ENCODE measurements around the gene ELMO1. TPM values are rescaled to one million over a fixed set of nuclear protein-coding genes. Genes with fewer than 3 reads are reported as not detected.

ELMO1 gene
- total and polyA plus RNA-seq, 10 of the 15 experiments (the other 5 are each of a cell fraction or from before 2014, with no cell fraction given): 22.6 to 85.9 (median 56.6) TPM

DNA sequence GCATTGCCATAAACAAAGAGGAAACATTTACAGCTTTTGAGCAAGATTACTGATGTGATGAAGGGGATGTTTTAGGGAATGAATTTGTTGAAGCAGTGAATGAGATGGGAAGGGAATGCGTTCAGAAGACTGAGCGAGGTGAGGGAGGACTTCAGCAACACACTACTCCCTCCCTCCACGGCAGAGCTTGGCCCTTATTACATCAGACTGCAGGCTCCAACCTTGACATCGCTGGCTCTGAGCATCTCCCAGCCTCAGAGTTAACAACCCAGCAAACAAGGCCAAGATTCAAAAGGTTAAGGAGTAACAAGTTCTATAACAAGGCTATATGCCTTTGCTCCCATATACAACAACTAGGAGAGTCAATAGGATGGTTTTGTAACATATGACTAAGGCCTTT is 164.4 kb downstream of the ELMO1 start:
- 0 out of 2 replicates have a peak, but pooled peaks cover 3% of the 10 kb centered on the region for H4K20me1 ChIP-seq (ENCODE audit: control insufficient read depth, insufficient read depth)
- H2AFZ ChIP-seq (ENCODE audit: control insufficient read depth, low read depth, low read length): no peak overlapping the region
- POLR2A ChIA-PET: no interaction called here
- SMC1A ChIA-PET (ENCODE audit: uncharacterized antibody, unreplicated experiment): interaction anchor here (0.8 to 10.7 kb wide), 19 partner anchors 12 to 224 kb away, joined by 3 to 122 read pairs (median 4); no protein-coding TSS in a partner anchor
- no peak for ATAC-seq
- H3K4me1 ChIP-seq (ENCODE audit: control insufficient read depth, insufficient read depth, low read length): peaks cover 11% of the 10 kb centered on the region
- BruUV-seq (replicated peaks): no TSS peak
- TF ChIP-seq, protein P1, sequence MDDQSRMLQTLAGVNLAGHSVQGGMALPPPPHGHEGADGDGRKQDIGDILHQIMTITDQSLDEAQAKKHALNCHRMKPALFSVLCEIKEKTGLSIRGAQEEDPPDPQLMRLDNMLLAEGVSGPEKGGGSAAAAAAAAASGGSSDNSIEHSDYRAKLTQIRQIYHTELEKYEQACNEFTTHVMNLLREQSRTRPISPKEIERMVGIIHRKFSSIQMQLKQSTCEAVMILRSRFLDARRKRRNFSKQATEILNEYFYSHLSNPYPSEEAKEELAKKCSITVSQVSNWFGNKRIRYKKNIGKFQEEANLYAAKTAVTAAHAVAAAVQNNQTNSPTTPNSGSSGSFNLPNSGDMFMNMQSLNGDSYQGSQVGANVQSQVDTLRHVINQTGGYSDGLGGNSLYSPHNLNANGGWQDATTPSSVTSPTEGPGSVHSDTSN (IDR thresholded peaks at IDR 0.05; ENCODE audit: insufficient replicate concordance, low read depth, low read length): no peak
- FAIRE-seq: no peak
- no peak overlapping the region for H3K9ac ChIP-seq (ENCODE audit: control insufficient read depth, insufficient read depth, low read length)
- in situ Hi-C loops (cut with MboI) (no loop called here), intact Hi-C loops (cut with micrococcal nuclease; ENCODE audit: unreplicated experiment) (loop anchor here (1.0 to 2.0 kb wide), 2 partner anchors 59 to 69 kb away; no protein-coding TSS in a partner anchor)
- H3K9me3 ChIP-seq (replicated peaks; ENCODE audit: control insufficient read depth, insufficient read depth, low read length): no peaks in the 10 kb centered on the region
- no peak overlapping the region for H3K27ac ChIP-seq (ENCODE audit: control insufficient read depth, insufficient read depth)
- DNase-seq (ENCODE audit: low read depth, low spot score): no peak
- RAD21 ChIA-PET (ENCODE audit: unreplicated experiment): interaction anchor here (1.0 to 5.2 kb wide), 11 partner anchors 11 to 448 kb away, joined by 3 to 100 read pairs (median 6); no protein-coding TSS in a partner anchor
- H3K36me3 ChIP-seq (ENCODE audit: control insufficient read depth in 2 of 2, insufficient read depth in 2 of 2, low read length in 1 of 2): no peaks in the 10 kb centered on the region
- peaks cover 5% of the 10 kb centered on the region for H3K79me2 ChIP-seq (ENCODE audit: control insufficient read depth, insufficient read depth, low read length)
- H3K4me3 ChIP-seq: no peak overlapping the region
- WGBS (ENCODE audit: insufficient coverage, insufficient replicate concordance, low lambda C conversion rate, missing lambda C conversion rate): 73% methylated on average over 4 of the region's 4 CpGs
- CTCF ChIA-PET: interaction anchor here (0.6 to 8.0 kb wide), 29 partner anchors 9 to 601 kb away, joined by 3 to 298 read pairs (median 5); partner anchors contain the start of gene ELMO1
- no peaks in the 10 kb centered on the region for H3K27me3 ChIP-seq (replicated peaks in 1 of 2; ENCODE audit: control insufficient read depth in 2 of 2, insufficient read depth in 2 of 2, low read length in 1 of 2)
- no peak overlapping the region for H3K4me2 ChIP-seq (ENCODE audit: control insufficient read depth, insufficient read depth)

DNA sequence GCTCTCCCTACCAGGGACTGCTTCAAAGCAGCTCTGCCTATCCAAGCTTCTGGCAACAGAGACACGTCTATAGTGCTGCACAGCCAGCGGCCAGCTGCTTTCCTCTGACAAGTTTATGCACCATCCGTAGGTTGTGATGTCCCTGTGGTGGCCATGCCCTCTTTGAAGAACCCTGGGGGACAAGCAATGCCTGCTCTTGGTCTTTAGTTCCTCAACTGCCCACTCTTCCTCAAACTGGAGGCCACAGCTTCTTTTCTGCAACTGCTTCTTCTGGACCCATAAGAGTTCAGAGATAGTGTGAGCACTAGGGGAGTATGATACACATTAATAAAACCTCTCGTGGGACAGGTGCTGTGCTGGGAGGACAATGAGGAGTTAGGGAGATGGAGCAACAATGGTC is 164.9 kb downstream of the ELMO1 start:
- no TSS peak for BruUV-seq (replicated peaks)
- H4K20me1 ChIP-seq (ENCODE audit: control insufficient read depth, insufficient read depth): 0 out of 2 replicates have a peak, but pooled peaks cover 3% of the 10 kb centered on the region
- 86% methylated on average over 4 of the region's 4 CpGs for WGBS (ENCODE audit: insufficient coverage, insufficient replicate concordance, low lambda C conversion rate, missing lambda C conversion rate)
- H2AFZ ChIP-seq (ENCODE audit: control insufficient read depth, low read depth, low read length): no peak overlapping the region
- H3K27ac ChIP-seq (ENCODE audit: control insufficient read depth, insufficient read depth): no peak overlapping the region
- no peaks in the 10 kb centered on the region for H3K9me3 ChIP-seq (replicated peaks; ENCODE audit: control insufficient read depth, insufficient read depth, low read length)
- H3K4me3 ChIP-seq: no peak overlapping the region
- peaks cover 5% of the 10 kb centered on the region for H3K79me2 ChIP-seq (ENCODE audit: control insufficient read depth, insufficient read depth, low read length)
- no peak overlapping the region for H3K9ac ChIP-seq (ENCODE audit: control insufficient read depth, insufficient read depth, low read length)
- SMC1A ChIA-PET (ENCODE audit: uncharacterized antibody, unreplicated experiment): interaction anchor here (1.1 to 10.7 kb wide), 9 partner anchors 29 to 74 kb away, joined by 3 to 122 read pairs (median 4); no protein-coding TSS in a partner anchor
- CTCF ChIA-PET: interaction anchor here (0.6 to 8.0 kb wide), 11 partner anchors 8 to 602 kb away, joined by 3 to 298 read pairs (median 4); no protein-coding TSS in a partner anchor
- no peaks in the 10 kb centered on the region for H3K27me3 ChIP-seq (replicated peaks in 1 of 2; ENCODE audit: control insufficient read depth in 2 of 2, insufficient read depth in 2 of 2, low read length in 1 of 2)
- in situ Hi-C loops (cut with MboI) (no loop called here), intact Hi-C loops (cut with micrococcal nuclease; ENCODE audit: unreplicated experiment) (loop anchor here (1.0 to 2.0 kb wide), 2 partner anchors 59 to 70 kb away; no protein-coding TSS in a partner anchor)
- RAD21 ChIA-PET (ENCODE audit: unreplicated experiment): interaction anchor here (2.3 to 5.2 kb wide), 2 partner anchors 69 to 211 kb away, joined by 14 to 100 read pairs; no protein-coding TSS in a partner anchor
- no peak for FAIRE-seq
- no peak for DNase-seq (ENCODE audit: low read depth, low spot score)
- no peak overlapping the region for H3K4me2 ChIP-seq (ENCODE audit: control insufficient read depth, insufficient read depth)
- no peaks in the 10 kb centered on the region for H3K36me3 ChIP-seq (ENCODE audit: control insufficient read depth in 2 of 2, insufficient read depth in 2 of 2, low read length in 1 of 2)
- POLR2A ChIA-PET: no interaction called here
- ATAC-seq: no peak
- peaks cover 11% of the 10 kb centered on the region for H3K4me1 ChIP-seq (ENCODE audit: control insufficient read depth, insufficient read depth, low read length)
- TF ChIP-seq GABPA (IDR thresholded peaks at IDR 0.05; ENCODE audit: low read depth): no peak
- TF ChIP-seq CHD2 (IDR thresholded peaks at IDR 0.05; ENCODE audit: borderline replicate concordance, low read depth, low read length): no peak
- TF ChIP-seq, protein P2, sequence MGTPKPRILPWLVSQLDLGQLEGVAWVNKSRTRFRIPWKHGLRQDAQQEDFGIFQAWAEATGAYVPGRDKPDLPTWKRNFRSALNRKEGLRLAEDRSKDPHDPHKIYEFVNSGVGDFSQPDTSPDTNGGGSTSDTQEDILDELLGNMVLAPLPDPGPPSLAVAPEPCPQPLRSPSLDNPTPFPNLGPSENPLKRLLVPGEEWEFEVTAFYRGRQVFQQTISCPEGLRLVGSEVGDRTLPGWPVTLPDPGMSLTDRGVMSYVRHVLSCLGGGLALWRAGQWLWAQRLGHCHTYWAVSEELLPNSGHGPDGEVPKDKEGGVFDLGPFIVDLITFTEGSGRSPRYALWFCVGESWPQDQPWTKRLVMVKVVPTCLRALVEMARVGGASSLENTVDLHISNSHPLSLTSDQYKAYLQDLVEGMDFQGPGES (IDR thresholded peaks at IDR 0.05): no peak
- no peak for TF ChIP-seq EP300 (IDR thresholded peaks at IDR 0.05; ENCODE audit: borderline replicate concordance in 1 of 2, control insufficient read depth in 1 of 2, low read depth in 2 of 2, low read length in 2 of 2)
- TF ChIP-seq BRCA1 (IDR thresholded peaks at IDR 0.05; ENCODE audit: low read depth, low read length): no peak
- TF ChIP-seq, protein P3, sequence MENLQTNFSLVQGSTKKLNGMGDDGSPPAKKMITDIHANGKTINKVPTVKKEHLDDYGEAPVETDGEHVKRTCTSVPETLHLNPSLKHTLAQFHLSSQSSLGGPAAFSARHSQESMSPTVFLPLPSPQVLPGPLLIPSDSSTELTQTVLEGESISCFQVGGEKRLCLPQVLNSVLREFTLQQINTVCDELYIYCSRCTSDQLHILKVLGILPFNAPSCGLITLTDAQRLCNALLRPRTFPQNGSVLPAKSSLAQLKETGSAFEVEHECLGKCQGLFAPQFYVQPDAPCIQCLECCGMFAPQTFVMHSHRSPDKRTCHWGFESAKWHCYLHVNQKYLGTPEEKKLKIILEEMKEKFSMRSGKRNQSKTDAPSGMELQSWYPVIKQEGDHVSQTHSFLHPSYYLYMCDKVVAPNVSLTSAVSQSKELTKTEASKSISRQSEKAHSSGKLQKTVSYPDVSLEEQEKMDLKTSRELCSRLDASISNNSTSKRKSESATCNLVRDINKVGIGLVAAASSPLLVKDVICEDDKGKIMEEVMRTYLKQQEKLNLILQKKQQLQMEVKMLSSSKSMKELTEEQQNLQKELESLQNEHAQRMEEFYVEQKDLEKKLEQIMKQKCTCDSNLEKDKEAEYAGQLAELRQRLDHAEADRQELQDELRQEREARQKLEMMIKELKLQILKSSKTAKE (IDR thresholded peaks at IDR 0.05; ENCODE audit: low read depth, poor library complexity, severe bottlenecking): no peak
- TF ChIP-seq RAD21 (IDR thresholded peaks at IDR 0.05; ENCODE audit: insufficient read depth, low read depth, low read length): no peak
- no peak for TF ChIP-seq CEBPB (IDR thresholded peaks at IDR 0.05; ENCODE audit: borderline replicate concordance in 1 of 2, low read depth in 2 of 2, low read length in 2 of 2)
- TF ChIP-seq SUZ12 (IDR thresholded peaks at IDR 0.05; ENCODE audit: unreplicated experiment): no peak
- no peak for TF ChIP-seq IRF4 (IDR thresholded peaks at IDR 0.05; ENCODE audit: low read depth, low read length)

Measured in GM12878 (cell line).